Endothelial cell of umbilical vein (primary cell): ENCODE data around the gene SEL1L2. TPM values are rescaled to one million over a fixed set of nuclear protein-coding genes. Genes with fewer than 3 reads are reported as not detected.

Experiments used
- BruUV-seq: library from RNA; stranded (reverse); fragments of 400-500 nt; replicated peaks from 2 replicates; lab custom pipeline; 2021; lab: Mats Ljungman, UMichigan
- CTCF ChIA-PET: fragments of 300-600, 350-600 bp; sonication (Branson Sonifier 250); formaldehyde crosslinking; loops from one replicate; lab custom pipeline; 2021; ENCODE audit warnings: antibody characterized with exemption, inconsistent platforms; lab: Charles Lee
- POLR2A ChIA-PET: fragments of 300-600, 350-600 bp; sonication (Branson Sonifier 250); formaldehyde crosslinking; loops from one replicate; lab custom pipeline; 2021; ENCODE audit warnings: antibody characterized with exemption, inconsistent platforms; lab: Charles Lee
- DNase-seq: peaks from one replicate; pipeline ENCODE4 v3.0.0-alpha.2; 2011; ENCODE audit warnings: low read depth, low spot score
- FAIRE-seq: peaks from 2 replicates; lab custom pipeline; 2011; peaks lifted over from hg19 to GRCh38; lab: Jason Lieb, UNC
- H2AFZ ChIP-seq: 2 replicates; pipeline ENCODE4 v1.6.0; 2012; ENCODE audit warnings: low read depth, low read length, control low read depth, inconsistent platforms
- H3K27ac ChIP-seq: 2 replicates; pipeline ENCODE4 v1.5.1; 2011; ENCODE audit warnings: low read depth, mild to moderate bottlenecking, control low read depth, low read length, moderate library complexity; ENCODE audit not compliant: insufficient read depth
- H3K27me3 ChIP-seq, 2 experiments: 2 replicates each; pipeline versions ENCODE4 v1.6.0 to v1.6.1; 2011; ENCODE audit warnings: low read length in 2 of 2, mixed read lengths in 1 of 2; ENCODE audit not compliant: control insufficient read depth in 2 of 2, insufficient read depth in 2 of 2
- H3K36me3 ChIP-seq, 2 experiments: 2 replicates in 1 of 2; 3 replicates in 1 of 2; pipeline ENCODE4 v1.5.1; 2011; ENCODE audit warnings: low read length in 2 of 2, mild to moderate bottlenecking in 1 of 2, moderate library complexity in 1 of 2; ENCODE audit not compliant: control insufficient read depth in 2 of 2, insufficient read depth in 2 of 2; ENCODE audit errors: extremely low read depth in 1 of 2
- H3K4me1 ChIP-seq: 3 replicates; pipeline ENCODE4 v1.5.1; 2011; ENCODE audit warnings: mild to moderate bottlenecking, low read length; ENCODE audit not compliant: control insufficient read depth, insufficient read depth; ENCODE audit errors: extremely low read depth
- H3K4me2 ChIP-seq: 2 replicates; pipeline ENCODE4 v1.6.1; 2011; ENCODE audit warnings: low read length, control low read depth, mixed read lengths; ENCODE audit not compliant: insufficient read depth
- H3K4me3 ChIP-seq, 3 experiments: fragments of 200-600 bp in 1 of 3; sonication (generic), shearing (Covaris generic) in 1 of 3; replicated peaks in 1 of 3; 2 replicates each; pipeline ENCODE4 v1.5.1; 2011 to 2016; ENCODE audit warnings: control low read depth in 3 of 3, low read length in 3 of 3, mild to moderate bottlenecking in 2 of 3, inconsistent platforms in 1 of 3, low read depth in 1 of 3, moderate library complexity in 1 of 3; ENCODE audit not compliant: insufficient read depth in 1 of 3
- H3K79me2 ChIP-seq: 2 replicates; pipeline ENCODE4 v1.6.0; 2012; ENCODE audit warnings: low read length, inconsistent platforms; ENCODE audit not compliant: control insufficient read depth, insufficient read depth
- H3K9ac ChIP-seq: replicated peaks from 2 replicates; pipeline ENCODE3; 2011; ENCODE audit warnings: low read length, control low read depth; ENCODE audit not compliant: insufficient read depth; ENCODE audit errors: extremely low read depth
- H3K9me1 ChIP-seq: replicated peaks from 3 replicates; pipeline ENCODE4 v1.6.0; 2011; ENCODE audit warnings: mild to moderate bottlenecking, low read length; ENCODE audit not compliant: control insufficient read depth, insufficient read depth; ENCODE audit errors: extremely low read depth
- H3K9me3 ChIP-seq: replicated peaks from 2 replicates; pipeline ENCODE4 v1.5.1; 2012; ENCODE audit warnings: low read length, inconsistent platforms; ENCODE audit not compliant: control insufficient read depth, insufficient read depth
- H4K20me1 ChIP-seq: replicated peaks from 2 replicates; pipeline ENCODE3; 2011; ENCODE audit warnings: mild to moderate bottlenecking, low read length; ENCODE audit not compliant: control insufficient read depth, insufficient read depth; ENCODE audit errors: extremely low read depth
- CTCF ChIP-seq, 2 donors: IDR thresholded peaks; 1 replicate in 1 of 2; 2 replicates in 1 of 2; pipeline ENCODE4 v1.5.1; 2011; ENCODE audit warnings: low read length in 2 of 2, mild to moderate bottlenecking in 2 of 2, moderate library complexity in 2 of 2, control low read depth in 1 of 2, inconsistent platforms in 1 of 2, low read depth in 1 of 2; ENCODE audit not compliant: insufficient read depth in 1 of 2; ENCODE audit errors: extremely low read depth in 1 of 2
- EZH2 ChIP-seq: IDR thresholded peaks from 2 replicates; pipeline ENCODE4 v1.6.1; 2012; ENCODE audit warnings: borderline replicate concordance, low read depth, mild to moderate bottlenecking, moderate library complexity, low read length, inconsistent platforms; ENCODE audit not compliant: severe bottlenecking
- FOS ChIP-seq: IDR thresholded peaks from 2 replicates; pipeline ENCODE4 v1.6.1; 2011; ENCODE audit warnings: mild to moderate bottlenecking, low read length, moderate library complexity, borderline replicate concordance; ENCODE audit not compliant: insufficient read depth
- GATA2 ChIP-seq: IDR thresholded peaks from 2 replicates; pipeline ENCODE4 v1.7.0; 2011; ENCODE audit warnings: low read depth, mild to moderate bottlenecking, moderate library complexity, mixed read lengths, low read length; ENCODE audit not compliant: insufficient read length, insufficient read depth
- JUN ChIP-seq: IDR thresholded peaks from 2 replicates; pipeline ENCODE4 v1.6.1; 2011; ENCODE audit warnings: borderline replicate concordance, low read depth; ENCODE audit not compliant: insufficient read length, insufficient read depth
- MAX ChIP-seq: IDR thresholded peaks from 2 replicates; pipeline ENCODE4 v1.6.1; 2011; ENCODE audit not compliant: insufficient read depth, insufficient read length
- MYC ChIP-seq: IDR thresholded peaks from one replicate; pipeline ENCODE4 v1.6.1; 2011; ENCODE audit warnings: mild to moderate bottlenecking, low read depth, low read length
- POLR2A ChIP-seq: IDR thresholded peaks from 2 replicates; pipeline ENCODE4 v1.6.1; 2012; ENCODE audit warnings: low read depth, mild to moderate bottlenecking, control low read depth, low read length
- POLR2AphosphoS5 ChIP-seq: IDR thresholded peaks from 2 replicates; pipeline ENCODE4 v1.6.1; 2012; ENCODE audit warnings: low read depth, mild to moderate bottlenecking, control low read depth, low read length, moderate library complexity; ENCODE audit not compliant: insufficient read depth
- dilution Hi-C: fragments of 300-500 bp; cut with MboI; formaldehyde crosslinking; loops from one replicate; pipeline ENCODE4 v1.15.0; 2019; ENCODE audit warnings: low sequenced_read_pairs; ENCODE audit not compliant: extremely low pct_ligation_motif_present
- intact Hi-C: fragments of 100-400 bp; cut with micrococcal nuclease; formaldehyde crosslinking; loops from one replicate; pipeline ENCODE4 v1.10.0; 2022
- polyA plus RNA-seq, 4 experiments: library from polyadenylated mRNA; depleted of rRNA in 3 of 4; stranded (reverse) in 3 of 4; unstranded in 1 of 4; fragments of >200 nt; gene quantifications; 2 replicates each; pipeline versions ENCODE4 v1.2.1 to v1.2.3, GENCODE V29; 2011 to 2012; ENCODE audit warnings: missing spikeins in 1 of 4
- total RNA-seq: library from RNA; stranded (reverse); gene quantifications from 2 replicates; pipeline ENCODE4 v1.2.3, GENCODE V29; 2021

The SEL1L2 gene
- total and polyA plus RNA-seq, 2 donors (not counting 3 experiments of a cell fraction or from before 2014, with no cell fraction given), result not detected

- ChIA-PET POLR2A (no interaction called here), CTCF (interaction anchor here (0.6 kb wide), 1 partner anchor 12 kb away, joined by 3 read pairs; no protein-coding TSS in a partner anchor)
- no peak overlapping the region for H3K27ac ChIP-seq
- intact Hi-C loops, result no loop called here
- BruUV-seq, result no TSS peak
- no peak for FAIRE-seq
- no peaks in the 10 kb centered on the region for H3K9me1 ChIP-seq
- no peaks in the 10 kb centered on the region for H3K9me3 ChIP-seq
- H3K4me1 ChIP-seq, result no peaks in the 10 kb centered on the region
- no peak overlapping the region for H2AFZ ChIP-seq
- H3K9ac ChIP-seq, result no peak overlapping the region
- no peaks in the 10 kb centered on the region for H4K20me1 ChIP-seq
- H3K27me3 ChIP-seq, result no peaks in the 10 kb centered on the region
- no peak overlapping the region for H3K4me2 ChIP-seq
- no peaks in the 10 kb centered on the region for H3K36me3 ChIP-seq
- H3K4me3 ChIP-seq, result no peak overlapping the region
- dilution Hi-C loops, result no loop called here
- DNase-seq, result no peak
- H3K79me2 ChIP-seq, result no peaks in the 10 kb centered on the region
- TF ChIP-seq EZH2 (no peak), POLR2AphosphoS5 (no peak), MYC (no peak), CTCF (IDR thresholded peaks at IDR 0.05; ENCODE audit: extremely low read depth in 1 of 2, insufficient read depth in 1 of 2, low read depth in 1 of 2, low read length in 2 of 2) (no peak), POLR2A (no peak), FOS (no peak), GATA2 (no peak), MAX (no peak), JUN (no peak)
These were observed 132.5 kb downstream of the SEL1L2 start for GRCh38 chr20:13857961-13858360.
